Activated CD4-positive, alpha-beta T cell treated with anti-CD3 and anti-CD28 coated beads, Interleukin-2, amount 50 U/mL, for 24 hours (primary cell): Measurements from ENCODE around the gene ELAVL1.

Source experiments
- DNase-seq, 2 donors: peaks; one replicate each; pipeline ENCODE4 v3.0.0-alpha.2; 2020; ENCODE audit warnings: low read depth in 1 of 2, low spot score in 1 of 2

ELAVL1 gene

DNA sequence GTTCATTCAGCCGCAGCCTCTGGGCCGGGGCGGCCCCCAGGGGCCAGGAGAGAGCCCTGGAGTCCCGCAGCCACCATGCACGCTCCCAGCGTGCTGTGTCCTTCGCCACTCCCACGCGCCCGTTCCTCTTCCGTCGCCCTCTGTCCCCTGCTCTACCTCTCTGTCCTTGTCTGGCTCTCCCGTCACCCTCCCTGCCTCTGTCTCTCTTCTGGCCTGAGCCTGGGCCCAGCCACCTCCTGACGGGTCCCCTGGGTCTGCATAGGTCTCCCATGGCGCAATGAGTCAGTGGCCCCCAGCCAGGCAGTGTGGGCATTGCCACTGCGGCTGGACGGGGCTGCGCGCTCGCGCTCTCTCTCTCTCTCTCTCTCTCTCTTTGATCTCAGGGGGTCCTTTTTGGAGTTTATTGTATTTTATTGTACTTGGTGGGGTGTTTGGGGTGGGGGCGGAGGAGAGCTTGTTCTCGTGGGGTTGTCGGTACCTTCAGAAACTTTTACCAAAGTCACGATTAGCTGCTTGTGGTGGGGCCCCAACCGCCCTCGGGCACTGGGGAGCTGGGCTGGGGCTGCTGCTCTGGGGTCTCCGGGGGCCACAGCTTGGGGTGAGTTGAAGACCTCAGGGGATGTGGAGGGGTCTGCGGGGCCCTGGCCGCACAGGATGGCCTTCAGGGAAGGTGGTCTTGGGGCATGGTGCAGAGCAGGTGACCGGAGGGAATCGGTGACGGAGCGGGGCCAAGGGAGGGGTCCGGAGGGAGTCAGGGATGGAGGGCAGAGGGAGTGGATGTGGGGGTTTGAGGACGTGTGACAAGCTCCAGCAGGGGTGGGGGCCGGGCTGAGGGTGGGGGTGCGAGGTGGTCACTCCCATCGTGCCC, 92.5 kb downstream of the ELAVL1 start:
- no peak for DNase-seq

GRCh38 chr19:7912144-7912696, 93.2 kb downstream of the ELAVL1 start:
- no peak for DNase-seq

- DNase-seq = no peak
These were observed 93.8 kb downstream of the ELAVL1 start for GRCh38 chr19:7911508-7912143.

GRCh38 chr19:7910321-7911161, 94.9 kb downstream of the ELAVL1 start:
- DNase-seq = no peak

DNA sequence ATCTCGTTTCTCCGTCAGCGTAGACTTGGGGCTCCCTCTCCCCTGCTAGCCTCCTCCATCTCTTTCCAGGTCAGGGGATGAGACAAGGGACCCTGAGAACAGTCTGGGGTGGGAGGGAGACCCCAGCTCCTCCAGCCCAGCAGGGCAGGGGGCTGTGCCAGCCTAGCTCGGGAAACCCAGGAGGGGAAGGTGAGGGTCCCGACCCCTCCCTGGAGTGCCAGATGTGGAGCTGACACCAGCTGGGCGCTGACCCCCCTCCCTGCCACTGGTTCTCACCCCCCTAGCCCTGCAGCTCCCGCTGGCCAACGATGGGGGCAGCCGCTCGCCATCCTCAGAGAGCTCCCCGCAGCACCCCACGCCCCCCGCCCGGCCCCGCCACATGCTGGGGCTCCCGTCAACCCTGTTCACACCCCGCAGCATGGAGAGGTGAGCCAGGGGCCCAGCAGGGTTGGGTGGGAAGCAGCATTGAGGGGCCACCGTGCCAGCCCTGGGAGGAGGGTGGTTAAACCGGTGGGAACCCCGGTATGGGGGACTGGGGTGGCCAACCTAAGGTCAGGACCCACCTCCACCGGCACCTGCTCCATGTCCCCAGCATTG, 95.9 kb downstream of the ELAVL1 start:
- no peak for DNase-seq

- no peak for DNase-seq
These were observed 96.5 kb downstream of the ELAVL1 start for GRCh38 chr19:7908742-7909461.
